Hippocampal formation (tissue), 2 donors: ENCODE data around the gene TMPRSS11E.
"Not testable (repeated sequence)": the region's sequence is repeated elsewhere in the genome, so short reads cannot be mapped to it uniquely, and the experiment has no call there.

Source experiments
- DNase-seq, 2 donors: peaks; one replicate each; lab custom pipeline; 2025; lab: John Stamatoyannopoulos, UW

TMPRSS11E gene

DNA sequence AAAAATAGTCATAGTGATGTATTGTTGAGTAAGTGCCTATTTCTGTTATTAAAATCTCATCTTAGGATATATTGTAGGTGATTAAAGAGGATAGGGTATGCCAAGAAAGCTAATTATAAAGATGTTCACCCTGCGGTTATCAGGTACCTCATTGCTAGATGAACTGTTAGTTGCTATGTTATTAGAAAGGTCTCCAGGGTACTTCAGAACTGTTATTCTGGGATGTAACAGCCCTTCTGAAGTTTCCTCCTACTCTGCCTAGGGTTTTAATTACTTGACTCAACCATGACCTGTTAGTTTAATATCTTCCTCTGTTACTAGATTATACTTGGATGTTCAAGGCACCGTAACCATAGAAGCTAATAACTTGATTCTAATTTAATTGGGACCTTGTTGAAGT is 15.4 kb downstream of the TMPRSS11E start:
- DNase-seq = no peak

DNA sequence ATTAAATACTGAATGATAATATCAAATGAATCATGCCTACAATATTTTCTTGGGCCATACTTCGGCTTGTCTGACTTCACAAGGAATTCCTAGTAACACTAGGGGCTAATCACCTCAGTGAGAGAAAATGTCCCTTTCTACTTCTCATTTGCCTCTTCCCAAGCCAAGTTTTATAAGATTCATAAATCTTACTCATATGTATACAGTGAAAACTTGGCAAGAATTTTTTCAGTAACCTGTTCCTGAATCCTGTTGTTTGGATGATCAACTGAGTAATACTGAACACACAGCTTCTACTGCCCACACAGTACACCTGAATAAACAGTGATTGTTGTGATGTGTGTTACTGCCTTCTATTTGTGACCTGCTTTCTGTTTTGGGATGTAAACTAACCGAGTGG is 16.5 kb downstream of the TMPRSS11E start:
- DNase-seq = no peak

GRCh38 chr4:68465058-68465457 is 17.8 kb downstream of the TMPRSS11E start:
- DNase-seq = no peak

DNA sequence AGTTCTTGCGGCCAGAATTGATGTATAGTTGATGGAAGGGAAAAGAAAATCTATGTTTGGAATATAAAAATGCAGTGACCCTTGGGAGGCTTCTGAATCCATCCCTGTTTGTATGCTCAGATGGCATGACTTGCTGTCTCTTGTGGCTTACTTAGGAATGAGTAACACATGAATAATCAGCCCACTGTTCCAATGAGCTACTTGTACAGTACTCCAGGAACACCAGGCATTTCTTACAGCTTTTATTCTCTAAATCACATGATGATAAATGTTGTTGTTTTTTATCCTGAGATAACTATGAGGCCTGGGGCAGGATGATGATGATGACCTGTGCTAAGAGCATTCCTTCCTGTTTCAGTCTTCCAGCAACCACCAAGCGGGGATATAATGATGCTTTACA is 18.9 kb downstream of the TMPRSS11E start:
- no peak for DNase-seq

GRCh38 chr4:68466751-68467150 is 19.5 kb downstream of the TMPRSS11E start:
- no peak for DNase-seq

- no peak for DNase-seq
Observed at GRCh38 chr4:68469482-68469881, 22.2 kb downstream of the TMPRSS11E start.

DNA sequence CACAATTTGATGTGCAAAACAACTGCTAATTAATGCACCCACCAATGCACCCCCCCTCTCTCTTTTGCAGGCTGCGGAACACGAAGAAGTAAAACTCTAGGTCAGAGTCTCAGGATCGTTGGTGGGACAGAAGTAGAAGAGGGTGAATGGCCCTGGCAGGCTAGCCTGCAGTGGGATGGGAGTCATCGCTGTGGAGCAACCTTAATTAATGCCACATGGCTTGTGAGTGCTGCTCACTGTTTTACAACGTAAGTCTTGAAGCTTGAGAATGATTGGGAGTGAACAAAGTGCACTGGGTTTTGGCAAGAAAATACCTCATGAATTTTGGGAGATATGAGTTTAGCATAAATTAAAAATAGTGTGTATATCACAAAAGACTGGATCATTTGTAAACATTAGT is 28.9 kb downstream of the TMPRSS11E start:
- DNase-seq = no peak

GRCh38 chr4:68489338-68489737 is 42.1 kb downstream of the TMPRSS11E start:
- no peak for DNase-seq

DNA sequence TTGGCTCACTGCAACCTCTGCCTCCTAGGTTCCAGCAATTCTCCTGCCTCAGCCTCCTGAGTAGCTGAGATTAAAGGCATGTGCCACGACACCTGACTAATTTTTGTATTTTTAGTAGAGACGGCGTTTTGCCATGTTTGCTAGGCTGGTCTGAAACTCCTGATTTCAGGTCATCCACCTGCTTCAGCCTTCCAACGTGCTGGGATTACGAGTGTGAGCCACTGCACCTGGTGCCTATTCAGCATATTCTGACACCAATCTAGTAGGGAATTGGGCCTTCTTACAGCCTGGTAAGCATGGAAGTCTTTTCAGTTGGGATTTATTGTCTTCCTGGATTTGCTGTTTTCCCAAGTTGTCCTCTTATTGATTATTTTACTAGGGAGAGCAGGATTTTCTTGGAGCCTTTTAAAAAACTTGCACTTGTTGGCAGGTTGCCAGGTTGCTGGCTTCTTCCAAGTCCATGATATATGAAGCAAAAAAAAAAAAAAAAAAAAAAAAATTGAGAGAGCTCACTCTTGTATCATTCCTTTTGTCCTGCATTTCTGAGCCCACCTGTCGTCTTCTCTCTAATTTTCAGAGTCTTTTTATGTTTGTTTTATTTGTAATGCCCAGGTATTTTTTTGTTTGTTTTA is 43.7 kb downstream of the TMPRSS11E start:
- DNase-seq = no peak

GRCh38 chr4:68494688-68495087 is 47.4 kb downstream of the TMPRSS11E start:
- DNase-seq = no peak

DNA sequence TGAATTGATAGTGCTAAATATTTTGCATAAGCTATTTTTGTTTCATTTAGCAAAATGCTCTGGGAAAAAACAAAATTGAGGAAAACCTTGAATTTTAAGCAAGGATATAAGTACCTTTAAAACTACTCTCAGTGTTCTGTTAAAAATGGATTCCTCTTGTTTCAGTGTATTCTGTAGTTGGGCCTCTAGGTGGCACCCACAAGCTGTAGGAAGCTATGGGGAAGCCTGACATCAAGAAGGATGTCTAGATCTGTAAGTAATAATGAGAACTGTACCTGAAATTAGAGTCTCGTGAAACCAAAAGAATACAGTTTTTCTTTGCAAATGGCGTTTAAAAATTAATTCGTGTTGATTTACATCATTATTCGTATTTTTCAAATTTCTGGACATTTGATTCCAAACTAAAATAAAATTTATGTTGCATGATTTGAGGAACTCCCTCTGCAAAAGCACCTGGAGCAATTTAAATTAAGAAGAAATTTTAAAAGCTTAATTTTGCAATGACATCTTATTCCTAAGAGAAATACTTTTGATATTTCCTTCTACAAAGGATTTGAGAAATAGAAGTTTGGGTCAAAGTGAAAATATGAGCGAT is 51.2 kb downstream of the TMPRSS11E start:
- peak; percentile 19 to 61 for DNase-seq

GRCh38 chr4:68499021-68499420 is 51.8 kb downstream of the TMPRSS11E start:
- no peak for DNase-seq

- not testable (repeated sequence) for DNase-seq
Observed at GRCh38 chr4:68503462-68503861, 56.2 kb downstream of the TMPRSS11E start.

DNA sequence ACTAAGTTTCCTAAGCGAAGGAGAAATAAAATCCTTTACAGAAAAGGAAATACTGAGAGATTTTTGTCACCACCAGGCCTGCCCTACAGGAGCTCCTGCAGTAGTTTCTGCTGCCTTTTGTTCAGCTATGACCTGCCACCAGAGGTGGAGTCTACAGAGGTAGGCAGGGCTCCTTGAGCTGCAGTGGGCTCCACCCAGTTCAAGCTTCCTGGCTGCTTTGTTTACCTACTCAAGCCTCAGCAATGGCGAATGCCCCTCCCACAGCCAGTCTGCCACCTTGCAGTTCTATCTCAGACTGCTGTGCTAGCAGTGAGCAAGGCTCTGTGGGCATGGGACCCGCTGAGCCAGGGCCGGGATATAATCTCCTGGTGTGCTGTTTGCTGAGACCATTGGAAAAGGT is 57.6 kb downstream of the TMPRSS11E start:
- DNase-seq = not testable (repeated sequence)

DNA sequence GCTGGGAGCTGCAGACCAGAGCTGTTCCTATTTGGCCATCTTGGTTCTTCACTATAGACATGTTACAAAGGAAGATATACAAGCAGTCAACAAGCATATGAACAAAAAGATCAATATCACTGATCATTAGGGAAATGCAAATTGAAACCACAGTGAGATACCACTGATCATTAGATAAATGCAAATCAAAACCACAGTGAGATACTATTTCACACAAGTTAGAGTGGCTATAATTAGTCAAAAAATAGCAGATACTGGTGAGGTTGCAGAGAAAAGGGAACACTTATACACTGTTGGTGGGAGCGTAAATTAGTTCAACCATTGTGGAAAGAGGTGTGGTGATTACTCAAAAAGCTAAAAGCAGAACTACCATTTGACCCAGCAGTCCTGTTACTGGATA is 58.2 kb downstream of the TMPRSS11E start:
- not testable (repeated sequence) for DNase-seq

DNA sequence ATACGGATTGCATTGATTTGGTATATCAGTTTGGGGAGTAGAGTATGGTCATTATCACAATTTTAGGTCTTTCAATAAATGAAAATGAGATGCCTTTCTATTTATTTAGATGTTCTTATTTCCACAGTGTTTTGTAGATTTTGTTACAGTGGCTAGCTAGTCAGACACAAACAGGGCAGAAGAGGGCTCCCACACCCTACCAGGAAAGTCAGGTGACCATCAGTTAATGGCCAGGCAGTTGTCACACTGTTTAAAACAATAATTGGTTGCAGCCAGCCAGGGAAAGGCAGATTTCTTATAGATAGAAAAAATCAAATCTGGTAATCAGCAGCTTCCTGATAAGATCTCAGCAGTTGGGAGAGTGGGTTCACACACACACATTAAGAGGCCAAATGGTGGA is 71.6 kb downstream of the TMPRSS11E start:
- no peak for DNase-seq

GRCh38 chr4:68520985-68521384 is 73.7 kb downstream of the TMPRSS11E start:
- no peak for DNase-seq

DNA sequence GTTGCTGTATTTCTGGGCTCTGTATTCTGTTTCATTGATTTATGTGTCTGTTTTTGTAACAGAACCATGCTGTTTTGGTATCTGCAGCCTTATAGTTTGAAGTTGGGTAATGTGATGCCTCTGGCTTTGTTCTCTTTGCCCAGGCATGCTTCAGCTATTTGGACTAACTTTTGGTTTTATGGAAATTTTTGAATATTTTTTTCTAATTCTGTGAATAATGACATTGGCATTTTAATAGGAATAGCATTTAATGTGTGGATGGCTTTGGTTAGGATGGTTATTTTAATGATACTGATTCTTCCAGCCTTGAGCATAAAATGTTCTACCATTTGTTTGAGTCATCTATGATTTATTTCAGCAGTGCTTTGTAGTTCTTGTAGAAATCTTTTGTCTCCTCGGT is 75.0 kb downstream of the TMPRSS11E start:
- DNase-seq = not testable (repeated sequence)

DNA sequence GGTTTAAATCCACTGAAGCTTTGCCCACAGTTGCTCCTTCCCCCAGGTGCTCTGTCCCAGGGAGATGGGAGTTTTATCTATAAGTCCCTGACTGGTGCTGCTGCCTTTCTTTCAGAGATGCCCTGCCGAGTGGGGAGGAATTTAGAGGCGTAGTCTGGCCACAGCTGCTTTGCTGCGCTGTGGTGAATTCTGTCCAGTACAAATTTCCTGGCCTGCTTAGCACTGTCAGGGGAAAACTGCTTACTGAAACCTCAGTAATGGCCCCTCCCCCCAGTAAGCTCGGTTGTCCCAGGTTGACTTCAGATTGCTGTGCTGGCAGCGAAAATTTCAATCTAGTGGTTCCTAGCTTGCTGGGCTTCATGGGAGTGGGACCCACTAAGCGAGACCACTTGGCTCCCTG is 88.7 kb downstream of the TMPRSS11E start:
- DNase-seq = no peak

- DNase-seq = no peak
Observed at GRCh38 chr4:68536375-68536774, 89.1 kb downstream of the TMPRSS11E start.

DNA sequence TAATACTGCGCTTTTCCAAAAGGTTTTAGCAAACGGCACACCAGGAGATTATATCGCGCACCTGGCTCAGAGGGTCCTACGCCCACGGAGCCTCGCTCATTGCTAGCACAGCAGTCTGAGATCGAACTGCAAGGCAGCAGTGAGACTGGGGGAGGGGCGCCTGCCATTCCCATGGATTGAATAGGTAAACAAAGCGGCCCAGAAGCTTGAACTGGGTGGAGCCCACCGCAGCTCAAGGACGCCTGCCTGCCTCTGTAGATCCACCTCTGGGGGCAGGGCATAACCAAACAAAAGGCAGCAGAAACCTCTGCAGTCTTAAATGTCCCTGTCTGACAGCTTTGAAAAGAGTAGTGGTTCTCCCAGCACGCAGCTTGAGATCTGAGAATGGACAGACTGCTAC is 95.5 kb downstream of the TMPRSS11E start:
- DNase-seq = not testable (repeated sequence)
